Activated T-cell treated with anti-CD3 and anti-CD28 coated beads for 1 hour (primary cell): ENCODE results near the gene BARHL1.

Experiments used
- DNase-seq: peaks from one replicate; pipeline ENCODE4 v3.0.0-alpha.2; 2020; ENCODE audit warnings: low read depth

BARHL1 gene

DNA sequence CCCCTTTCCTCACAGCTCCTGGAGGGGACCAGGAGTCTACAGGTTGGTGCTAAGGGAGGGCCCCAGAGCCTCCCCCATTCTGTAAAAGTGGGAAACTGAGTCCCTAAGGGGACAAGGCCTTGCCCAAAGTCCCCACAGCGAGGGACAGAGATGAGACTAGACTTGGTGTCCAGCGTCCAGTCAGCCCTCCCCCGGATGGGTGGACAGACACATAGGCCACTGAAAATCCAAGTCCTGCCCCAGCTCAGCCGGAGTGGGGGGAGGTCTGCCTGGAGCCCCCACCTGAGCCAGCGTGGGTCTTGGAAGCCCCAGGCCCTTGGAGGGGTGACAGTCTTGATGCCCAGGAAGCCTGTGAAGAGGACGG is 5.2 kb downstream of the BARHL1 start:
- no peak for DNase-seq

DNA sequence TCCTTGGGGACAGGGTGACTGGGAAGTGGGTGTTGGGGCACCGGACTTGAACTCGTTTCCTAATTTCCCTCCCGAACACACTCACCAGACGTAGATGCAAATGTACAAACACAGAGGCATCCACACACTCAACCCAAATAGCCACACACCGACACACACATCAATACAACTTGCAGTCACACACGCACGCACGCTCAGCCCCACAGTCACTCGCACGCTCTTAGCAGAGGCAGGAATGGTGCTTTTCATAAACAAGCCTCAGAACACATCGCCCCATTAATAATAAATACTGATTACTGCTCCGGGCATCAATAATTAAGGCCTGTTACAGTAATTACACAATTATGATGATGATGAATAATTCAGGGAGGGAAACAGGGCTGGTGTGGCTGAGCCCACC is 5.7 kb downstream of the BARHL1 start:
- no peak for DNase-seq

DNA sequence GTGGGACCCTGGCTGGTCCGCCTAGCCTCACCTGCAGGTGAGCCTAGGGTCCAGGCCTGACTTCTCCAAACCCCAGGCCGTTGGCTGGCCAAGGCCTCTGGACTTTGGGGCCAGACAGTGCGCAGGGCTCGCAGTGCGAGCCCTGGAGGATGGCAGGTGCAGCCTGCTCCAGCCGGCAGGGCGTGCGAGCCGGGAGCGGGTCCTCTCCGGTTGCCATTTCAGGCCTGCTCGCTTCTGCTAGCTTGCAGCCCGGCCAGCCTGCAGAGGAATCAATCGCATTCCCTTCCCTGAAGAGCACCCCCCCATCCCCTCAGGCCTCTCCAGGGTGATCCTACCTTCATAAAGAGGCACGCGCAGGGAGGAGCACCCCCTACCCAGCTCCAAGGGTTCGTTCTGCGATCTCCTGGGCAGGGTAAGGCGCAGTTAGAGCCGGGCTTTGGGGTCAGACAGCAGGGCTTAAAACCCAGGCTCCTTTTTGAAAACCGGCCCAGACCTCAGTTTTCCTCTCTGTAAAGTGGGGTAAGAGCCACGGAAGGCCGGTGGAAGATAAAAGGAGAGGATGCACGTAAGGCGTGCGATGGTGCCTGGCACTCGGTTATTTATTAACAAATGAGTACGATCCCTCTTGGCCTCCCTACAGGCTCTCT is 6.2 kb downstream of the BARHL1 start:
- no peak for DNase-seq

DNA sequence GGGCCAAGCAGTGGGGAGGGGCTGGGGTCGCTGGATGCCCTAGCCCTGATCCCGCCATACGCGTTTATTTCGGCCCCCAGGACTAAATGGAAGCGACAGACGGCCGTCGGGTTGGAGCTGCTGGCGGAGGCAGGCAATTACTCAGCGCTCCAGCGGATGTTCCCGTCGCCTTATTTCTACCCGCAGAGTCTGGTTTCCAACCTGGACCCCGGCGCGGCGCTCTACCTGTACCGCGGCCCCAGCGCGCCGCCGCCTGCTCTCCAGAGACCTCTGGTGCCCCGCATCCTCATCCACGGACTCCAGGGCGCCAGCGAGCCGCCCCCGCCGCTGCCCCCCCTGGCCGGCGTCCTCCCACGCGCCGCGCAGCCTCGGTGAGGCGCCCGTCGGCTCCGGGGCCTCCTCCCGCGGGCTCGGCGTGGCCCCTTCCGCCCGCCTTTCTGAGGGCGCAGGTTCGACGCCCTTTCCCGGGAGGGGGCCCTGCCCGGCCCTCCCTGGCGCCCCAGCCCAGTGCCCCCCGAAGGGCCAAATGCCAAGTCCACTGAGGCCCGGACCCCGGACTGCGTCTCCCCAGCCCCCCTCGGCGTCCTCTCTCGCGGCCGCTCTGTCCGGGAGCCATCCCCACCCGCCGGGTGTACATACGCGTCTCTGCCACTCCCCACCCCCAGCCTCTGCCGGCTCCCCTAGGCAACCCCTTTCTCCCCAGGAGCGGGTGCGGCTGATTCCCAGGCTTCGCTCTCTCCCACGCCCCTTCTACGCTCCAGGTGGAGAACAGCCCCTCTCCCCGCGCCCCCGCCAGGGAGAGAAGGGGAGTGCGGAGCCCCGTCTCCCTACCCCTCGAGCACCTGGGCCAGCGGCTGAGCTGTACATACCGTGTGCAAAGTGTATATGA is 7.0 kb downstream of the BARHL1 start:
- no peak for DNase-seq

DNA sequence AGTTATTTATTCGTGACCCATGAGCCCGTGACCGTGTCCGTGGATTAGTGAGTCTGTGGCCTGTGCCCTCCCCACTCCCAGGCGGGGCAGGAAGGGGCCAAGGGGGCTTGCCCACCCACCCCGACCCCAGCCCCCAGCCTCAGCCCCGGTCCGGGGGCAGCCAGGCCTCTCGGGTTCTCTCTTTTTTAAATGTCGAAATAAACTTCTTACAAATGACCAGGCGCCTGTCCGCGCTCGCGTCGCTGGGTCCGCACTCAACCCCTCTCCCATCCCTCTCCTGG is 7.6 kb downstream of the BARHL1 start:
- no peak for DNase-seq

DNA sequence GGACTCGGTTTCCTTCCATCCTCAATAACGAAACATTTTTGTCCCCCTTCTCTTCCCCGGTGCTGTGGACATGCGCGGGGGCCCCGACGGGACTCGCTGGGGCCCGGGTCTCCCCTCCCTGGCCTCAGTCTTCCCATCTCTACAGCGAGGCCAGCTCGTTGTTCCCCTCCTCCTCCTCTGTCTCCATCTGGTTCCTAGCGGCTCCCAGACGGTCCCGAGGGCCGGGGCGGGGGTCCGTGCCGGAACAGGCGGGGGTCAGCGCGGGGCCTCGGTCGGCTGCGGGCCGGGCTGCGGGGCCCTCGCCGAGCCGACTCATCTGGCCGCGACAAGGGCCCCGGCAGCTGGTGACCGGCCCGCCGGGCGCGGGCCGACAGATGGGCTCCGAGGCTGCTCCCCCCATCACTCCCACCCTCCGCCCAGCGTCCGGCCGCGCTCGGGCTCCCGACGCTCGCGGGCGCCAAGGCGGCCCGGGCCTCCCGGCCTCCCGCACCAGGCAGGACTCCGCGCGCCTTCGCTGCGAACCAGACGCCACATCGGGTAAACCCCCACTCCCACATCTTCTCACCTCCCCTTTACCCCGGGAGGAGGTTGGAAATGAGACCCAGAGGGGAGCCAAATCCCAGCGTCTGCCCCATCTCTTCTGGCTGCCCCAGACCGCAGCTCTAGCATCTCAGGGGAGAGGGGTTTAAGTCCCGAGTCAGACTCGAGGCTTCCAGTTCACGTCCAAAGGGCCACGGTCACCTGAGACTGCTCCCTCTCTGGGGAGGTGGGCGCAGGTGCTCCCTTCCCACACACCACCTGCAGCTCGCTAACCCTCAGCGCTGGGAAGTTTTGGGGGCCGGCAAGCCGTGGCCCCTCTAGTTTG is 8.1 kb downstream of the BARHL1 start:
- no peak for DNase-seq

DNA sequence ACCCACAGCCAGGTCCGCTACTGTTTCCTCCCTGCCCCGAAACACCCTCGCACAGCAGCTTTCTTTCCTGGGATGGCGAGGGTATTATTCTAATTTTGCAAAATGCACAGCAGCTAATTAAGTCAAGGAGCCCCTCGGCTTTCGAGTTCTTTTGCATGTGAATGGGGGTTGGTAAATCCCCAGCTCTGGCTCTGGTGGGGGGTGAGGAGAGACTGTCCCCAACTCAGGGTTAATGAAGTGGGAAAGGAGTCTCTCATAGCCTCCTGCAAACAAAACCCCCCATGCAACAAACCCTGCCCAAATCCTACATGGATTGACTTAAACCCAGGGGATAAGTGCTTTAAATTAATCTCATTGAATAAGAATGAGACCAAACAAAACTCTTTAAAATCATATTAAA is 8.8 kb downstream of the BARHL1 start:
- DNase-seq = no peak

DNA sequence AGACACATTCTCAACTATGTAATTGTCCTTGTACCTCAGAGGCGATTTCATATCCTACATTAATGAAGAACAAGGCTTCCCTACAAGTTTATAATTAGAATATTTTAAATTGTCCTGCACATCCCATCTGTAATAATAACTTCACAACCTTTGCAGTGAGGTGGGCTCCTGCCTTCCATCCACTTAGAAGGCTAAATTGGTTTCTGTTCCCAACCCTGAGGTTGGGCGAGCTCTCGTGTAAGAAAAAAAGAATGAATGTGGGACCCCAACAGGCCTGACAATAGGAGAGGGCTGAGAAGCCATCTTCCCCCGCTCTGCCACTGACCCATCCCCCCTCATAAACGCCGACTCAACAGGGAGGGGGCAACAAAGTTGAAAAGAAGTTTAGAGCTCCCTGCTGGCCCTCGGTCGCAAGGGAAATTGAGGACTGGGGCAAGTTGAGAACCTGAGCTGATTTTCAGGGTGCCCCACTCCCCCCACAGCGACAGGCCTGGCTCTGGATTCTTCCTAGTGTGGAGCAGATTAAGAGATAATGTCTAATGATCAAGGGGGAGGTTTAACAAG is 9.4 kb downstream of the BARHL1 start:
- no peak for DNase-seq

DNA sequence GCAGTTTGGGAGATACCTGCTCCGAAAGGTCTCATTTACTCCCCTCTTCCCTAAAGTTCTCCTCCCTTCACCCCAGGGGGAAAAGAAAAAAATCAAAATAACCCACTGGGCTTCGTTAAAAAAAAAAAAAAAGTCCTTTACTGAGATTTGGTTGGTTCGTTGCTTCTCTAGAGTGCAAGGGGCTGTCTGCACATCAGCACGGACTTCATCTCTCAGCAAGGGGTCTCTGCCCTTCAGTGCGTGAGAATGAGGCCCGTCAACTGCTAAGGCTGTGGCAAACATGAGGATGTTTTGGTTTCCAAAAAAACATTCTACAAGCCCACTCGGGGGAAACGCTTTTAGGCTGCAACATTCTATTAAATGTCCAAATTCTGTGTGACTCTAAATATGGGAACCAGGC is 10.0 kb downstream of the BARHL1 start:
- DNase-seq = no peak

DNA sequence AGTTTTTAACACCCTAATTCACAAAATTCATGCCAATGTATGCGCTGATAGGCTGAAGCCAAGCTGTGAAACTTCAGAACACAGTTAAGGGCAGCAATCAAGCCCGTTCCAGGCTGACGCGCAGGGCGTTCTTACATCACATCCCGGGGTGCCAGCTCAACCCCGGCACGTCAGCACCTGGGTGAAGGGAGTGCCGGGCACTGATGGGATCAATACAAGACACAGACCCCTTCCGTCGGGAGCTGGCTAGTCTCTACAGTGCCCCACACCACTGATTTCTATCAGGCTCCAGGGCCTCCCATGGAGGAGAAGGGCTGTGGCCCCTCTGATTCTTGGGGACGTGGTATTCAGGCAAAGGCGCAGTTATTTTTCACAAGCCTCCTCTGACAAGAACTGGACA is 12.0 kb downstream of the BARHL1 start:
- DNase-seq = no peak

DNA sequence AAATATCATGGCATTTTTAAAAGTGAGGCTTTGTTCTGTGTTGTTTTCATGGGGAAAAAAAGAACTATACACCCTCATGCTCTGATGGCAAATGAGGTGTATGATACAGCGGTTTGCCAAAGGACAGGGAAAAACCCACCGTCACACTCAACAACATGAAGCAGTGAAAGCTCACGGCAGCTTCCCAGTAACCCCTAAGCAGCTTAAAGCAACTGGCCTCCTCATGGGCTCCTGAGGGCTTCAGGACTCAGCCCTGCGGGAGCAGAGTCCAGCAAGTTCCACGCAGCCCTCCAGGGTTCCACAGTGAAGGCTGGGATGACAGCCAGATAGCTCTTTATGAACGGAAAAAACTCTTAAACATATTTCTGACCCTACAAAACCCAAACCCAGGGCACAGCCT is 12.9 kb downstream of the BARHL1 start:
- DNase-seq = no peak

DNA sequence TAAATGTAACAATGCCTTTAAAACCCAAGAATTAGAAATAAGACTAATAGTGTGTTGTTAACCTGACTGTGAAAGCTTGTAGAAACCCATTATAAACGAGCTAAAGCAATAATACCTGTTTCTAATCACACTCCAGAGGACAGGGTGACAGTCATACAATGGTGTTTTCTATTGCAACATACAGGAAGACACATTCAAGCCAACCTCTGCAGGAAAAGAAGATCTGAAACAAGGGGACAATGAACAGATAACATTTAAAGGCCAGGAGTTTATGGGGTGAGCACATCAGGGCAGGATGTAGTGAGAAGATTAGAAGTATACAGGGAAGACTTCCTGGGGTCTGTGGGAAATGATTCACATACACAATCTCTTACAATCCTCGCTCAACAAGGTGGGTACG is 13.8 kb downstream of the BARHL1 start:
- no peak for DNase-seq

DNA sequence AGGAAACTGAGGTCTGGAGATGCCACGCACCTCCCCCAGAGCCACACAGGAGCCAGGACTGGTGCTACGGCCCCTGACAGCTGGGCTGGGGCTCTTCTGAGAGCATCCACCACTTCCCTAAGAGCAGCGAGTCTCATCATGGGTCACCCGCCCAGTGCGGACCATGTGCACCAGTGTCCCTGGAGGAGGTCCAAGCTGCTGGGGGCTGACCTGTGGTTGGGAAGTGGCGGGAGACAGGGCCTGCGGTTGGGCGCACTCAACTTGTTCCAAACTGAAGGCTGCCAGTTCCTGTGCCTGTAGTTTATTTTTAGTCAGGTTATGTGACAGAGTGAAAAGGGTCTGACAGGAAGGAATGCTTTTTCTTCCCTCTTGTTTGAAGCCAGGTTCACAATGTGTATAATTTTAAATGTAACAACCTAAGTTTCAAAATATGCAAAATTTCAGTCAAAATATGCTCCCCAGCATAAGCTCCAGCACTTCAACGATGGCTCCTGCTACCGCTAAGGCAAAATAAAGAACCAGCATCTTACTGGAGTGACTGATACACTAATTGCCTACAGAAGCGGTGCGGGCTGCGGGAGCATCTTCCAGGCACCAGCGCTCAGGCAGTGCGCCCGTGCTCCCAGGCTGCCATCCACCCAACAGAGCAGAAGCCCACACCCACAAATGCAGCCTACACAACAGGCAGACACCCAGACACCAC is 14.8 kb downstream of the BARHL1 start:
- no peak for DNase-seq

DNA sequence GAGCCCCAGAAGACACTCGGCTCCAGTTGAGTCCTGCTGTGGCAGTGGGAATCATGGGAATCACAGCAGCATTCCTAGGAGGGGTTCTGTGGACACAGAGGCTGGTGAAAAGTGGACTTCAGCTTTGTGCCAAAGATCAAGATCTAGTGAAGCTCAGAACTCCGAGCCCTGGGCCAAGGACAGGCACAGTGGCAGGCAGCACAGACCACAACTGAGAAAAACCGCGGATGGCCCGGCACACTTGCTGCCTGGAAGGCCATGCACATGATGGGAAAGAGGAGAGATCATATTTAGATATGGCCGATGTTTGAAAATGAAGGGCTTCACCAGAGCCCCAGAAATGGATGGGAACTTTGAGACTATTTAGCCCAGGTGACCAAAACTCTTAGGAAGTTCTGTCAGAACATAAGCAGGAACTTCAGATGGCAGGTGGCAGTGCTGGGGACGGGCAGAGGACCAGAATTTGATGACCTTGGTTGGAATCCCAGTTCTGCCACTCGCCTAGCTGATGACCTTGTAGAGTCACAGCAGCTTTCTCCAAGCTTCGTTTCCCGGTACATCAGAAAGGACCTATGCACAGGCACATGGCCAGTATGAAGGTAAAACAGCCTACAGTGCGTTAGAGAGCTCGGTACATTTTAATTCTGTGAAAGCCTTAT is 18.0 kb downstream of the BARHL1 start:
- no peak for DNase-seq

DNA sequence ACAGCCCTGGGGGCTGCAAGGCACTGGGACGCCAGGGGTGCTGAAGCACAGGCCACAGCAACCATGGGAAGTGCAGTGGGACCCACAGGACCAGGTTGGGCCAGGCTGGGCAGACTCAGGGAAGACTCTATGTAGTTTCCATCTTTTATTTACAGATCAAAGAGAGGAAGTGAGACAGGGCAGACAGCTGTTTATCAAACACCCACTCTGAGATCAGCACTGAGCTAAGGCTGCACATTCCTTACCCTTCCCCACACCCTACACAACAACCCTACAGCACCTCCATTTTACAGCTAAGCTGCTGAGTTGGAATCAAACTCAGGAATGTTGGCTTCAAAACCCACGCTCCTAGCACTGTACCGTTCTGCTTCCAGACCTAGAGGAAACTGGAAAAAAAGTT is 19.8 kb downstream of the BARHL1 start:
- no peak for DNase-seq

DNA sequence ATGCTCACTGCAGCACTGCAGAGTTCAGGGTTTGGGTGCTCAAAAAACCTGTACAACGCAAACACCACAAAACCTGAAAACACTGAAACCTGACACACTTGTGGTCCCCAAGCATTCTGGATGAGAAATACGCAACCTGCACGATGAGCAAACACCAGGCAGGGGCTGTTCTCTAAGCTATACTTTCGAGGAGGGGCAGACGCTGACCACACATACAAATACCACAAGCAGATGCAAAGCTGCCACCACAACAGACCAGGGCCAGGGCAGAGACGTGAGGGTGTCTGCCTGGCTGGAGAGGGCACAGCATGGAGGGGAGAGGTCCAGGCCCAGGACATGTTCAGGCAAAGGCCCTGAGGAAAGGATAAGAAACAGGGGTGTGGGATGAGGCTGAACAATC is 23.0 kb downstream of the BARHL1 start:
- DNase-seq = no peak

DNA sequence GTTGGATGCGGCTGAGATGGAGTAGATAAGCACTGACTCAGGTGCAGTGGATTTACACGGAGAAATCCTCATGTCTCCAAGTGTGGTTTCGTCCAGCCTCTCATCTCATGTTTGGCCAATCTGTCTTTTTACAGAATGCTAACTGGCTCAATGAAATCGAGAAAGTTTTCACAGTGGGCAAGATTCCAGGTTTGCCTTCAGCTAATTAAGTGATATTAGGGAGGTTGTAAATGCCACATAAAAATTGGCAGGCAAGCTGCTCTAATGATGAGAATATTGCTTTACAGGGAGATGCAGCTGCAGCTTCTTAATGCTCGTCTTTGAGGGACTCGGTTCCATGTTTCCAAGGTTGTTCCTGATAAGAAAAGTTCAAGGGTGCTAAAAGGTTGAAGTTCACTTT is 23.7 kb downstream of the BARHL1 start:
- DNase-seq = no peak

DNA sequence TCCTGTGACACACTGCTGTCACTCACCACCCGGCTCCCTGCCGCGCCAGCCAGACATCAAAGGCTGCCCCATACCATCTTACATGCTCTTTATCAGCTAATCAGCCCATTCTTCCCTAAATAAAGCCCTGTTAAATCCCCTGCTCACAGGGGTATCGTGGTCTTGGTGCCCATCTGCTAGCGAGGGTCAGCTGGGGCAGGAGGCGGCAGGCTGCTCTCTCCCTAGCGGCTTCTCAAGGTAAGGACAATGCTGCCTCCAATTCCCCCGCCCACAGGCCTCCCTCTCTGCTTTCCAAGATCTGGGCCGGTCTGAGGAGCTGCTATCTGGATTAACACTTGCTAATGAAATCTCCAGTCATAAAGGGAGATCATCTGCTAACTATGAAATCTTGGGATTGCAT is 26.8 kb downstream of the BARHL1 start:
- DNase-seq = no peak

DNA sequence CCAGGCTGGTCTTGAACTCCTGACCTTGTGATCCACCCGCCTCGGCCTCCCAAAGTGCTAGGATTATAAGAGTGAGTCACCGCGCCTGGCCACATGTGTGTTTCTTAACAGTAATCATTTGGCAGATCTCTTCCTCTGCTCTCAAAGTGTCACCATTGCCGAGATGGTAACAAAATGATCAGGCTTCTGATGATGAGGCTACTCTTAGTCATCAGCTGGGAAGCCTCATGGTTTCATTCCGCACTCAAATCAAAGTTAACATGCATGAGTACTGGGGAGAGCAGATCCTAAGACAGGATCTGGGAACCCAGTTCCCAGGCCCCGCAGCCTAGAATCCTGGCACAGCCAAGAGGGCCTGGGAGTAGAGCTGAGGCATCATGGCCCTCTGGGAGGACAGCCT is 27.4 kb downstream of the BARHL1 start:
- DNase-seq = no peak

DNA sequence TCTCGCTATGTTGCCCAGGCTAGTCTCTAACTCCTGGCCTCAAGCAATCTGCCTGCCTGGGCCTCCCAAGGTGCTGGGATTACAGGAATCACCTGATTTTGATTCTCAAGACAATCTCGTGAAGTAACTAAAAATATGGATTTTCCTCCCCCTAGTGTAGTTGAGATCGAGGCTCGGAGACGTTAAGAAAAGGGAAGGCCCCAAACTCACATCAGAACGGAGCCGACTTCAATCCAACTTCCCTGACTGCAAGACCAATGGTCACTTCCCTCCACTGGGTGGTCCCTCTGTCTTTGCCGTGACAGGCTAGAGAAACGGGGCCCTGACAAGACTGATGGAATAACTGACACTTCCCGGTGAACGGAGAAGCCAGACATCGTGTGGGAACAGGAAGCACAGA is 28.3 kb downstream of the BARHL1 start:
- DNase-seq = no peak

DNA sequence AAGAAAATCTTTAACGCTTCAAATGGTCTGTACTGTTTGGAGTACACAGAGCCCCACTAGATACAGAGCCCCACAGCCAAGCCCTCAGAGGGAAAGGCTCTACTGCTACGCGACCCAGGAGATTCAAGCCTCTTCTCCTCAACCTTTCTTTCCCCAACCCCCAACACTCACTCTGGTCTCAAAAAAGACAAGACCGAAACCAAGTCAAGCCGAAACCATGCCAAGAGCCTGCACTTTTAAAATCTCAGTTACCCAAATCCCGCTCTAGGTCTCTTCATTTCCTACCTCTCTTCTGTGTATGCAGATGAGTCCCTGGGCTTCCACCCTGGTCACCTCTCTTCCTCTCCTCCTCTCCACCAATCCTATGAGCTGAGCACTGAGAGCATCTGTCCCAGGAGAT is 31.9 kb downstream of the BARHL1 start:
- DNase-seq = no peak

DNA sequence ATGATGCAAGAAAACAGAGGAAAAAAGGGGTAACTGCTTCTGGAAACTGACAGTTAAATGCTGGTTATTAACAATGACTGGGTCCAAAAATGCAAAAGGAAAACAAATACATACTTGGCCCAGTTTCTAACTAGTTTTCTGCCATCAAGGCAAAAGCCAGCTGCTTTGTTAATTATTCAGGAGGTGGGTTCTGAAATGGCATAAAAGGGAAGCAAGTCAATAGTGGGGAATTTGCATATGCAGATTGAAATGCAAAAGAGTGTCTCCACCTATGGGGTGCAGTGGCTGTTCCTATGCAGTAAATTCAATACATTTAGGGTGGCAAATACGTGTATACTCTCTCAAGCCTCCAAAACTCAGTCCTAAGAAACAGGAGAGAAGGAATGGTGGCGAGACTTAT is 33.4 kb downstream of the BARHL1 start:
- DNase-seq = no peak
